ENCODE measurements around the gene IL19. TPM values are rescaled to one million over a fixed set of nuclear protein-coding genes. Genes with fewer than 3 reads are reported as not detected.
A peak's percentile ranks its signal among the peaks of the same experiment; 100 is the strongest.

Gene IL19
- total RNA-seq, 2 experiments from 2014 or later = not detected

DNA sequence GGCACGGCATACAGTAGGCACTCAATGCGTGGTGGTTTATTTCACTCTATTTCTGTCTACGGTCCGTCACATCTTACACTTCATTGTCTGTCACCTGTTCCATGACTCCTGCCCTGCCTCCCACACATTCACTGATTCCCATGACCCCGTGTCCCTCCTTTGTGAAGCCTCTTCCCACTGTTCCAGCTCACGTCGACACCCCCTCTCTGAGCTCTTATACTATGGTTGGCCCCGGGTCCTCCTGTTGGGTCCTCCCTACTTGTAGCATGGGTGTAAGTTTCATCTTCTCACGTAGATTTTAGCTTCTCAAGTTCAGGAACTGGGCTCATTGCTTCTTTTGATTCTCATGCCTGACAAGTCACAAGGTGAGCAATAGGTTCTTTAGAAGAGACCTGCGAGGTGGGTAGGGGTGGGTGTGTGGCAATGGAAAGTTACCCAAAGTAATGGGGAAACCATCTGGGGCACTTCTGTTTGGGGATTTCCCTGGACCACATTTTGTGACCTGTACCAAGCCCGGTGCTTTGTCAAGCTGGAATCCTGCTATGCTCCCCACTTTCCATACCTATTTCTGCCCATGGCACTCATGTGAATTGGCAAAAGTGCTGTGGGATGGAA, 23.8 kb downstream of the IL19 start:
- Mint-ChIP-seq H3K27me3 (ENCODE audit: low read depth) (peaks cover 6% of the 10 kb centered on the region), H3K9me3 (no peaks in the 10 kb centered on the region), H3K27ac (peak overlapping the region; percentile 40), H3K36me3 (ENCODE audit: low read depth) (no peaks in the 10 kb centered on the region), H3K4me3 (no peak overlapping the region), H3K4me1 (ENCODE audit: low read depth) (peaks cover 39% of the 10 kb centered on the region)
- intact Hi-C loops (cut with micrococcal nuclease) = no loop called here
- DNase-seq = peak; percentile 60
- CTCF ChIA-PET = interaction anchor here (0.6 to 2.3 kb wide), 4 partner anchors 11 to 118 kb away, joined by 4 to 11 read pairs (median 6); no protein-coding TSS in a partner anchor

DNA sequence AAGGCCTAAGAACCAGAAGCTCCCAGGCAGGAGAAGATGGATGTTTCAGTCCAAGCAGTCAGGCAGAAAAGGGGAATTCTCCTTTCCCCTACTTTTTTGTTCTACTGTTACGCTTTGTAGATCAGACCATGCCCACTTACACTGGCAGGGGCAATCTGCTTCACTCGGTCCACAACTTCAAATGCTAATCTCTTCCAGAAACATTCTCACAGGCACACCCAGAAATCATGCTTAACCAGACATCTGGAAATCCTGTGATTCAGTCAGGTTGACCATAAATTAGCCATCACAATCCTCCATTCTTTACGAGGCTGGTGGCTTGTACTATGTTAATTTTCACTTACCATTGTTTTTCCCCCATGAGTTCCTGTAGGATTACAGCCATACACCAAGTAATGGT, 25.5 kb downstream of the IL19 start:
- intact Hi-C loops (cut with micrococcal nuclease) = no loop called here
- CTCF ChIA-PET = interaction anchor here (1.6 to 2.3 kb wide), 2 partner anchors 13 to 62 kb away, joined by 4 to 11 read pairs; no protein-coding TSS in a partner anchor
- DNase-seq = no peak
- Mint-ChIP-seq H3K4me1 (ENCODE audit: low read depth) (peaks cover 38% of the 10 kb centered on the region), H3K4me3 (no peak overlapping the region), H3K27ac (no peak overlapping the region), H3K9me3 (no peaks in the 10 kb centered on the region), H3K27me3 (ENCODE audit: low read depth) (peaks cover 7% of the 10 kb centered on the region), H3K36me3 (ENCODE audit: low read depth) (no peaks in the 10 kb centered on the region)

GRCh38 chr1:206796981-206797402, 26.4 kb downstream of the IL19 start:
- no peaks in the 10 kb centered on the region for H3K9me3 Mint-ChIP-seq
- CTCF ChIA-PET = interaction anchor here (1.2 kb wide), 1 partner anchor 62 kb away, joined by 4 read pairs; no protein-coding TSS in a partner anchor
- H3K36me3 Mint-ChIP-seq (ENCODE audit: low read depth) = no peaks in the 10 kb centered on the region
- peaks cover 39% of the 10 kb centered on the region for H3K4me1 Mint-ChIP-seq (ENCODE audit: low read depth)
- H3K27ac Mint-ChIP-seq = no peak overlapping the region
- no peak overlapping the region for H3K4me3 Mint-ChIP-seq
- intact Hi-C loops (cut with micrococcal nuclease) = no loop called here
- peaks cover 7% of the 10 kb centered on the region for H3K27me3 Mint-ChIP-seq (ENCODE audit: low read depth)
- DNase-seq = no peak

DNA sequence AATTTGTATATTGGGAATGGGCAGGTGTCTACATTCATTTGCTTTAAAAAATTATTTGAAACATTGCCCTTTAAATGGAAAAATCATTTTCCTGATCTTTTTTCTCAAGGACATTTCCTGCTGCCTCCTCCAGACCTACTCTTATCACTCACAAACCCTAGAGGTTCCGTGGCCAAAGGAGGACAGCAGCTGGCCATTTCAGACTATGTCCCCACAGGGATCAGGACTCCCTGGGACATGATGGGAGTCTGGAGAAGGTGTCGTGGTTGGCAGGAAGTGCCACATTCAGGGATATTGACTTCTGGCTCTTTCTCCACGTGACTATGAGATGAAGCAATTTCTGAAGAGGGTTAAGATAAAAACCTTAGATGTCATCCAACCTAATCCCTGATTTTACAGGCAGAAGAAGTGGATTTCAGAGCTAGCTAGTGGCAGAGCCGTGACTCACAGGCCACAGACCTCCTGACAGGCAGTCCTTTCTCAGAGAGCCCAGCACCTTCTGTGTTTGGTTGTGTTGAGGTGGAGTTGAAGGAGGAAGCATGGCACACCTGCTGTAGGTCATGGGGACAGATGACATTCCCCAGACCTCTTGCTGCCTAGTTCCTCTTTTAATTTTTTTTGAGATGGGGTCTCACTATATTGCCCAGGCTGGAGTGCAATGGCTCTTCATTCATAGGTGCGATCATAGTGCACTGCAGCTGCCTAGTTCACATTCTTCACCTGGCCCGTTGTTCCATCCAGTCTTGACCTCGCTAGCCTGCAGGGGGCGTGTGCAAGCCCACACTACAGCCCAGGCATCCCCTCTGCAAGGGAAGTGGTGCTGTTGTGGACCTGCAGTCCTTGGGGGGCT, 27.2 kb downstream of the IL19 start:
- Mint-ChIP-seq H3K9me3 (no peaks in the 10 kb centered on the region), H3K4me1 (ENCODE audit: low read depth) (peaks cover 40% of the 10 kb centered on the region), H3K36me3 (ENCODE audit: low read depth) (no peaks in the 10 kb centered on the region), H3K27ac (no peak overlapping the region), H3K4me3 (no peak overlapping the region), H3K27me3 (ENCODE audit: low read depth) (peaks cover 7% of the 10 kb centered on the region)
- intact Hi-C loops (cut with micrococcal nuclease) = no loop called here
- CTCF ChIA-PET = interaction anchor here (0.6 to 3.6 kb wide), 10 partner anchors 8 to 115 kb away, joined by 3 to 24 read pairs (median 4); no protein-coding TSS in a partner anchor
- DNase-seq = no peak

- H3K27ac Mint-ChIP-seq = no peak overlapping the region
- H3K9me3 Mint-ChIP-seq = no peaks in the 10 kb centered on the region
- intact Hi-C loops (cut with micrococcal nuclease) = no loop called here
- no peak for DNase-seq
- peaks cover 45% of the 10 kb centered on the region for H3K4me1 Mint-ChIP-seq (ENCODE audit: low read depth)
- H3K36me3 Mint-ChIP-seq (ENCODE audit: low read depth) = no peaks in the 10 kb centered on the region
- peaks cover 7% of the 10 kb centered on the region for H3K27me3 Mint-ChIP-seq (ENCODE audit: low read depth)
- CTCF ChIA-PET = interaction anchor here (0.5 to 3.6 kb wide), 13 partner anchors 9 to 123 kb away, joined by 3 to 24 read pairs (median 3); no protein-coding TSS in a partner anchor
- H3K4me3 Mint-ChIP-seq = no peak overlapping the region
These were observed 27.9 kb downstream of the IL19 start for GRCh38 chr1:206798384-206798996.

- no peak overlapping the region for H3K4me3 Mint-ChIP-seq
- peaks cover 7% of the 10 kb centered on the region for H3K27me3 Mint-ChIP-seq (ENCODE audit: low read depth)
- no peak overlapping the region for H3K27ac Mint-ChIP-seq
- H3K4me1 Mint-ChIP-seq (ENCODE audit: low read depth) = peaks cover 45% of the 10 kb centered on the region
- CTCF ChIA-PET = interaction anchor here (0.5 to 3.6 kb wide), 11 partner anchors 9 to 113 kb away, joined by 3 to 24 read pairs (median 3); no protein-coding TSS in a partner anchor
- H3K9me3 Mint-ChIP-seq = no peaks in the 10 kb centered on the region
- no peaks in the 10 kb centered on the region for H3K36me3 Mint-ChIP-seq (ENCODE audit: low read depth)
- intact Hi-C loops (cut with micrococcal nuclease) = no loop called here
- DNase-seq = no peak
These were observed 28.7 kb downstream of the IL19 start for GRCh38 chr1:206799311-206799710.

DNA sequence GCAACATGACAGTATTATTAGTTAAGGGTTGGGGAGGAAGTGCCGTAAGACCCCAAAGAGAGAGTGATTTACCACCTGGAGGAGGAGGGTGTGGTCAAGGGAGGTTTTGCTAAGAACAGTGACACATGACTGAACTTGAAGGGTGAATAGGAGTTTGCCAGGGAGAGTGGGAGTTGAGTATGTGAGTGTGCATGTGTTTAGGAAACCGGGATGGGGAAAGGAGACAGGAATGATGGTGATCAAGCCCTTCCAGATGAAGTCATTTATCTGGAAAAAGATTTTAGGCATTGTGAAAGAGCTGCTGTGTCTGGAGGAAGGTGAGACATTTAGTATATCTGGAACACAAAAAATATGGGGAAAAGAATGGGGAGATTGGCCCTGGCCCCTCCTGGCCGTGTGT, 29.8 kb downstream of the IL19 start:
- no peaks in the 10 kb centered on the region for H3K36me3 Mint-ChIP-seq (ENCODE audit: low read depth)
- intact Hi-C loops (cut with micrococcal nuclease) = loop anchor here (5.0 kb wide), 3 partner anchors 208 to 748 kb away; partner anchors contain the start of genes IKBKE and RHEX
- H3K4me3 Mint-ChIP-seq = no peak overlapping the region
- CTCF ChIA-PET = interaction anchor here (0.6 to 3.6 kb wide), 5 partner anchors 31 to 111 kb away, joined by 3 to 24 read pairs (median 5); no protein-coding TSS in a partner anchor
- H3K27ac Mint-ChIP-seq = no peak overlapping the region
- peaks cover 48% of the 10 kb centered on the region for H3K4me1 Mint-ChIP-seq (ENCODE audit: low read depth)
- no peak for DNase-seq
- no peaks in the 10 kb centered on the region for H3K9me3 Mint-ChIP-seq
- peaks cover 7% of the 10 kb centered on the region for H3K27me3 Mint-ChIP-seq (ENCODE audit: low read depth)

DNA sequence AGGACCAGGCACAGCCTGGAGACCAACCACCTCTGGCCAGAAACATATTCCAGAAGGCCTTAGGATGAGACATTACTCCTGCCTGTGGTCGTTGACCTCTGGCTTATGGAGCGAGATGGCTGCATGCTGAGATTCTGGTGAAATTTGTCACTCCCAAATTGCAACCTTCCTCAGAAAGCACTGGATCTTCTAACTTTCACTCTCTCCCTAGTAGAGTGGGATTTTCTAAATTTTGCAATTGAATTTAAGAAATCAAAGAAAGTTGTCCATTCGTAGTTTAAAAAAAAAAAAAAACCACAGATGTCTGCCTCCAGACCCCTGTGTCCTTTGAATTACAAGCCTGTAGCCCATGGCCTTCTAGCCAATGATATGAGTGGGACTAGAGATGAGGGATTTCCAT, 30.3 kb downstream of the IL19 start:
- intact Hi-C loops (cut with micrococcal nuclease) = loop anchor here (5.0 kb wide), 3 partner anchors 209 to 749 kb away; partner anchors contain the start of genes IKBKE and RHEX
- H3K27ac Mint-ChIP-seq = no peak overlapping the region
- H3K4me1 Mint-ChIP-seq (ENCODE audit: low read depth) = peaks cover 52% of the 10 kb centered on the region

DNA sequence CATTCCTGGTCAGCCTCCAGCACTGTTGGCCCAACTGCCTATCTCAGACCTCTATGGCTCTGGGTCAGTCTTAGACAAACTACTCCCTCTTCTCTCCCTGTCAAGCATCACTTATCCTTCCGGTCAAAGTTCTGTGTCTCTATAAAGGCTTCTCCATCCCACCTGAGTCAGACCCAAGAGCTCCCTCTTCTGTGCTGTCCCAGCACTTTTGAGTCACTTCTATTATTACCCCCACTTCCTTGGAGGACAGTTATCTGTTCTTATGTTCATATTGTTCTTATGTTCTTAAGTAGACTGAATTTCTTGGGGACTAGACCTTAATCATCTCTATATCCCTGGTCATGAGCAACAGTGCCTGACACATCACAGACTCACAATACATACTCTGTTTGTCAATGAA, 30.9 kb downstream of the IL19 start:
- intact Hi-C loops (cut with micrococcal nuclease) = loop anchor here (5.0 kb wide), 3 partner anchors 209 to 749 kb away; partner anchors contain the start of genes IKBKE and RHEX
- peaks cover 7% of the 10 kb centered on the region for H3K27me3 Mint-ChIP-seq (ENCODE audit: low read depth)
- no peaks in the 10 kb centered on the region for H3K9me3 Mint-ChIP-seq
- CTCF ChIA-PET = interaction anchor here (0.8 to 3.6 kb wide), 8 partner anchors 14 to 117 kb away, joined by 3 to 24 read pairs (median 3); no protein-coding TSS in a partner anchor
- no peak for DNase-seq
- peak overlapping the region; percentile 37 for H3K27ac Mint-ChIP-seq
- H3K4me3 Mint-ChIP-seq = no peak overlapping the region
- H3K36me3 Mint-ChIP-seq (ENCODE audit: low read depth) = no peaks in the 10 kb centered on the region
- H3K4me1 Mint-ChIP-seq (ENCODE audit: low read depth) = peaks cover 56% of the 10 kb centered on the region

More for the DNA sequence above, 30.3 kb downstream of the IL19 start:
- Mint-ChIP-seq H3K9me3 (no peaks in the 10 kb centered on the region), H3K36me3 (ENCODE audit: low read depth) (no peaks in the 10 kb centered on the region), H3K27me3 (ENCODE audit: low read depth) (peaks cover 7% of the 10 kb centered on the region), H3K4me3 (no peak overlapping the region)
- DNase-seq = no peak
- CTCF ChIA-PET = interaction anchor here (0.6 to 3.6 kb wide), 5 partner anchors 44 to 111 kb away, joined by 3 to 24 read pairs (median 4); no protein-coding TSS in a partner anchor

GRCh38 chr1:206802401-206802800, 31.8 kb downstream of the IL19 start:
- Mint-ChIP-seq H3K36me3 (ENCODE audit: low read depth) (no peaks in the 10 kb centered on the region), H3K27ac (peak overlapping the region; percentile 82), H3K27me3 (ENCODE audit: low read depth) (peaks cover 7% of the 10 kb centered on the region), H3K4me3 (no peak overlapping the region), H3K9me3 (no peaks in the 10 kb centered on the region), H3K4me1 (ENCODE audit: low read depth) (peaks cover 57% of the 10 kb centered on the region)
- DNase-seq = no peak
- CTCF ChIA-PET = interaction anchor here (0.7 to 10.7 kb wide), 9 partner anchors 18 to 138 kb away, joined by 3 to 232 read pairs (median 6); no protein-coding TSS in a partner anchor
- intact Hi-C loops (cut with micrococcal nuclease) = loop anchor here (2.0 to 5.0 kb wide), 4 partner anchors 94 to 750 kb away; partner anchors contain the start of genes IKBKE, IL24 and RHEX

DNA sequence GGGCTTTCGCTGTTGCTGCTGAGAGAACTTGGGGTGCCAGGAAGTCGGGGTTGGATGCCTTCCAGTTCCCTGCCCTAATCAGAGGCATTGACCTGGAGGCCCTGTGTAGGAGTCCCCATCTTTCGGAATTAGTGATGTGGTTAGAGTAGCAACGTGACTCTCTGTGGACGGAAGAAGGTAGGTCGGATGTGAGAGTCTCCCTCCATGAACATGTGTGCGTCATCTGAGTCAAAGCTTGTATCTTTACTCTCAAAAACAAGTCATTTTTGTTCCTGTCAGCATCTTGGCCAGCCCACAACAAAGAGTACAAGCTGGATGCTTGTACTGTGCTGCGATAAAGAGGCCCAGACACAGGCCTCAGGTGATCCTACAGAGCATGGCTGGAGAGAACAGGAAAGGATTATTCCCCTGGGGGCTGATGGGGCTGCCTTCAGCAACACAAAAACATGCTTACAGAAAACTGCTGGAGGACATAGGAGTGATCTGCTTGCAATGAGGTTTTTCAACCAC, 32.7 kb downstream of the IL19 start:
- intact Hi-C loops (cut with micrococcal nuclease) = loop anchor here (1.0 to 5.0 kb wide), 17 partner anchors 14 to 751 kb away; partner anchors contain the start of genes CD55, IKBKE, IL24 and RHEX
- Mint-ChIP-seq H3K4me1 (ENCODE audit: low read depth) (peaks cover 59% of the 10 kb centered on the region), H3K36me3 (ENCODE audit: low read depth) (no peaks in the 10 kb centered on the region), H3K9me3 (no peaks in the 10 kb centered on the region), H3K27me3 (ENCODE audit: low read depth) (peaks cover 7% of the 10 kb centered on the region), H3K27ac (peak overlapping the region; percentile 82), H3K4me3 (no peak overlapping the region)
- peak; percentile 92 for DNase-seq
- CTCF ChIA-PET = interaction anchor here (0.6 to 10.7 kb wide), 14 partner anchors 13 to 110 kb away, joined by 3 to 232 read pairs (median 6); partner anchors contain the start of genes IL10 and IL19
